Caco-2 (cell line): ENCODE measurements around the gene PFKFB4. TPM values are rescaled to one million over a fixed set of nuclear protein-coding genes. Genes with fewer than 3 reads are reported as not detected.

Experiments
- BruUV-seq: library from RNA; stranded (reverse); fragments of 400-500 nt; replicated peaks from 2 replicates; lab custom pipeline; 2021; lab: Mats Ljungman, UMichigan
- CTCF ChIA-PET: fragments of 300-600 bp; sonication (Branson Sonifier 250); formaldehyde crosslinking; loops from one replicate; lab custom pipeline; 2022; ENCODE audit warnings: antibody characterized with exemption; lab: Charles Lee
- POLR2A ChIA-PET: fragments of 300-600 bp; sonication (Branson Sonifier 250); formaldehyde crosslinking; loops from one replicate; lab custom pipeline; 2022; ENCODE audit warnings: antibody characterized with exemption; lab: Charles Lee
- DNase-seq, 2 experiments: peaks; one replicate each; pipeline versions ENCODE4 v3.0.0 to v3.0.0-alpha.2; 2020 to 2022
- H3K27me3 ChIP-seq: replicated peaks from 2 replicates; pipeline ENCODE4 v1.6.0; 2011; ENCODE audit warnings: low read length; ENCODE audit not compliant: control insufficient read depth, insufficient read depth
- H3K36me3 ChIP-seq: 2 replicates; pipeline ENCODE4 v1.5.1; 2011; ENCODE audit warnings: low read length; ENCODE audit not compliant: control insufficient read depth, insufficient read depth
- H3K4me1 ChIP-seq: fragments of 250-450 bp; sonication (Bioruptor Pico); 2 replicates; pipeline ENCODE4 v1.5.1; 2020; ENCODE audit warnings: mild to moderate bottlenecking
- H3K4me3 ChIP-seq: 2 replicates; pipeline ENCODE4 v1.5.1; 2011; ENCODE audit warnings: low read depth, mild to moderate bottlenecking, control low read depth, low read length
- H3K9me3 ChIP-seq: fragments of 250-450 bp; sonication (Bioruptor Pico); 2 replicates; pipeline ENCODE4 v1.5.1; 2020; ENCODE audit warnings: mild to moderate bottlenecking, moderate library complexity
- H3K27ac Mint-ChIP-seq: one replicate; pipeline ENCODE4 v1.8.0; 2022; ENCODE audit warnings: mixed read lengths; ENCODE audit not compliant: unreplicated experiment
- H3K27me3 Mint-ChIP-seq: one replicate; pipeline ENCODE4 v1.8.0; 2022; ENCODE audit warnings: mixed read lengths; ENCODE audit not compliant: insufficient read depth, unreplicated experiment
- H3K36me3 Mint-ChIP-seq: one replicate; pipeline ENCODE4 v1.8.0; 2022; ENCODE audit warnings: mild to moderate bottlenecking, mixed read lengths; ENCODE audit not compliant: insufficient read depth, unreplicated experiment
- H3K4me1 Mint-ChIP-seq: one replicate; pipeline ENCODE4 v1.8.0; 2022; ENCODE audit warnings: low read depth, mixed read lengths; ENCODE audit not compliant: unreplicated experiment
- H3K4me3 Mint-ChIP-seq: one replicate; pipeline ENCODE4 v1.8.0; 2022; ENCODE audit warnings: mild to moderate bottlenecking, moderate library complexity, mixed read lengths; ENCODE audit not compliant: unreplicated experiment
- H3K9me3 Mint-ChIP-seq: one replicate; pipeline ENCODE4 v1.8.0; 2022; ENCODE audit warnings: mixed read lengths; ENCODE audit not compliant: unreplicated experiment
- CTCF ChIP-seq, 2 experiments: fragments of 200-600 bp in 1 of 2; IDR thresholded peaks; 1 replicate in 1 of 2; 2 replicates in 1 of 2; pipeline versions ENCODE4 v1.5.1 to v1.8.0; 2011 to 2022; ENCODE audit warnings: antibody characterized with exemption in 1 of 2, control low read depth in 1 of 2, inconsistent platforms in 1 of 2, low read depth in 1 of 2, low read length in 1 of 2, mild to moderate bottlenecking in 1 of 2, moderate library complexity in 1 of 2; ENCODE audit not compliant: insufficient read depth in 1 of 2, severe bottlenecking in 1 of 2, unreplicated experiment in 1 of 2
- intact Hi-C: fragments of 100-400 bp; cut with micrococcal nuclease; formaldehyde crosslinking; loops from one replicate; pipeline ENCODE4 v1.10.0; 2022; ENCODE audit not compliant: unreplicated experiment
- total RNA-seq: library from RNA; stranded (reverse); gene quantifications from 2 replicates; pipeline ENCODE4 v1.2.3, GENCODE V29; 2022

Gene PFKFB4
- total RNA-seq, 1 experiment from 2014 or later = 11.2 TPM

- Mint-ChIP-seq H3K27me3 (no peaks in the 10 kb centered on the region), H3K4me3 (no peak overlapping the region), H3K27ac (no peak overlapping the region), H3K9me3 (no peaks in the 10 kb centered on the region), H3K4me1 (no peaks in the 10 kb centered on the region), H3K36me3 (no peaks in the 10 kb centered on the region)
- no peak for TF ChIP-seq CTCF (IDR thresholded peaks at IDR 0.05; ENCODE audit: insufficient read depth in 1 of 2, low read depth in 1 of 2, low read length in 1 of 2, severe bottlenecking in 1 of 2, unreplicated experiment in 1 of 2)
- Histone ChIP-seq H3K4me3 (no peak overlapping the region), H3K27me3 (no peaks in the 10 kb centered on the region), H3K4me1 (no peaks in the 10 kb centered on the region), H3K36me3 (no peaks in the 10 kb centered on the region), H3K9me3 (no peaks in the 10 kb centered on the region)
- BruUV-seq = no TSS peak
- ChIA-PET CTCF (no interaction called here), POLR2A (no interaction called here)
- intact Hi-C loops = no loop called here
- DNase-seq = no peak
These were observed 10.9 kb upstream of the PFKFB4 start for GRCh38 chr3:48567500-48567899.

GRCh38 chr3:48567090-48567489 lies 10.5 kb upstream of the PFKFB4 start:
- Mint-ChIP-seq H3K4me3 (no peak overlapping the region), H3K36me3 (no peaks in the 10 kb centered on the region), H3K4me1 (no peaks in the 10 kb centered on the region), H3K9me3 (no peaks in the 10 kb centered on the region), H3K27me3 (no peaks in the 10 kb centered on the region), H3K27ac (no peak overlapping the region)
- no peaks in the 10 kb centered on the region for H3K4me1 ChIP-seq
- DNase-seq = no peak
- no peaks in the 10 kb centered on the region for H3K36me3 ChIP-seq
- H3K9me3 ChIP-seq = no peaks in the 10 kb centered on the region
- TF ChIP-seq CTCF (IDR thresholded peaks at IDR 0.05; ENCODE audit: insufficient read depth in 1 of 2, low read depth in 1 of 2, low read length in 1 of 2, severe bottlenecking in 1 of 2, unreplicated experiment in 1 of 2) = no peak
- ChIA-PET CTCF (no interaction called here), POLR2A (no interaction called here)
- H3K4me3 ChIP-seq = no peak overlapping the region
- intact Hi-C loops = no loop called here
- no TSS peak for BruUV-seq
- H3K27me3 ChIP-seq = no peaks in the 10 kb centered on the region

- no peaks in the 10 kb centered on the region for H3K9me3 Mint-ChIP-seq
- Histone ChIP-seq H3K27me3 (no peaks in the 10 kb centered on the region), H3K36me3 (no peaks in the 10 kb centered on the region), H3K9me3 (no peaks in the 10 kb centered on the region), H3K4me3 (no peak overlapping the region), H3K4me1 (no peaks in the 10 kb centered on the region)
- H3K27ac Mint-ChIP-seq = no peak overlapping the region
- no peaks in the 10 kb centered on the region for H3K27me3 Mint-ChIP-seq
- ChIA-PET CTCF (no interaction called here), POLR2A (no interaction called here)
- TF ChIP-seq CTCF (IDR thresholded peaks at IDR 0.05; ENCODE audit: insufficient read depth in 1 of 2, low read depth in 1 of 2, low read length in 1 of 2, severe bottlenecking in 1 of 2, unreplicated experiment in 1 of 2) = no peak
- H3K36me3 Mint-ChIP-seq = no peaks in the 10 kb centered on the region
- BruUV-seq = no TSS peak
- intact Hi-C loops = no loop called here
- H3K4me3 Mint-ChIP-seq = no peak overlapping the region
- no peaks in the 10 kb centered on the region for H3K4me1 Mint-ChIP-seq
- DNase-seq = no peak
These were observed 9.8 kb upstream of the PFKFB4 start for GRCh38 chr3:48566401-48566760.
